Panc1 (cell line): ENCODE results near the gene FSIP1. TPM values are rescaled to one million over a fixed set of nuclear protein-coding genes. Genes with fewer than 3 reads are reported as not detected.

Source experiments
- ATAC-seq: fragments of 200-7000 bp; cut with Tn5 transposase; 2 replicates; pipeline ENCODE4 v1.9.1; 2020; ENCODE audit warnings: mild to moderate bottlenecking, moderate library complexity
- BruUV-seq: library from RNA; stranded (reverse); fragments of 400-500 nt; replicated peaks from 2 replicates; lab custom pipeline; 2021; lab: Mats Ljungman, UMichigan
- CTCF ChIA-PET: fragments of 300-600 bp; sonication (Branson Sonifier 250); formaldehyde crosslinking; loops from one replicate; lab custom pipeline; 2022; ENCODE audit warnings: antibody characterized with exemption; lab: Charles Lee
- POLR2A ChIA-PET: fragments of 300-600 bp; sonication (Branson Sonifier 250); formaldehyde crosslinking; loops from one replicate; lab custom pipeline; 2022; ENCODE audit warnings: antibody characterized with exemption; lab: Charles Lee
- DNase-seq: peaks from one replicate; pipeline ENCODE4 v3.0.0-alpha.2; 2010; ENCODE audit warnings: low read depth, low spot score
- H3K27ac ChIP-seq: 2 replicates; pipeline ENCODE4 v1.5.1; 2011; ENCODE audit warnings: mild to moderate bottlenecking, low read length, inconsistent platforms
- H3K27me3 ChIP-seq: fragments of 200-500 bp; sonication (Bioruptor generic); 2 replicates; pipeline ENCODE4 v1.6.0; 2014; ENCODE audit warnings: low read length, inconsistent platforms; ENCODE audit not compliant: control insufficient read depth, insufficient read depth
- H3K36me3 ChIP-seq: fragments of 200-500 bp; sonication (Bioruptor generic); 2 replicates; pipeline ENCODE4 v1.5.1; 2014; ENCODE audit warnings: inconsistent platforms, mild to moderate bottlenecking, low read length, moderate library complexity; ENCODE audit not compliant: control insufficient read depth, insufficient read depth
- H3K4me1 ChIP-seq: 2 replicates; pipeline ENCODE4 v1.5.1; 2011; ENCODE audit warnings: inconsistent platforms, mild to moderate bottlenecking, low read length, moderate library complexity; ENCODE audit not compliant: control insufficient read depth, insufficient read depth
- H3K4me3 ChIP-seq, 2 experiments: 2 replicates each; pipeline ENCODE4 v1.5.1; 2011 to 2012; ENCODE audit warnings: low read depth in 2 of 2, low read length in 2 of 2, mild to moderate bottlenecking in 2 of 2, inconsistent platforms in 1 of 2, moderate library complexity in 1 of 2
- H3K9me3 ChIP-seq: fragments of 200-500 bp; sonication (Bioruptor generic); 2 replicates; pipeline ENCODE4 v1.5.1; 2014; ENCODE audit warnings: low read depth, mild to moderate bottlenecking, inconsistent platforms, low read length, moderate library complexity; ENCODE audit not compliant: control insufficient read depth, insufficient read depth
- CTCF ChIP-seq: fragments of 450-650 bp; IDR thresholded peaks from 2 replicates; pipeline ENCODE4 v1.5.1; 2017; ENCODE audit warnings: mild to moderate bottlenecking
- POLR2AphosphoS5 ChIP-seq: IDR thresholded peaks from 2 replicates; pipeline ENCODE4 v1.6.1; 2012; ENCODE audit warnings: mild to moderate bottlenecking, low read depth, low read length, moderate library complexity
- REST ChIP-seq, 2 experiments: IDR thresholded peaks; 2 replicates each; pipeline ENCODE4 v1.6.1; 2011 to 2012; ENCODE audit warnings: low read depth in 2 of 2, control low read depth in 1 of 2, low read length in 1 of 2, mild to moderate bottlenecking in 1 of 2, moderate library complexity in 1 of 2; ENCODE audit not compliant: insufficient read depth in 1 of 2
- SIN3A ChIP-seq: IDR thresholded peaks from 2 replicates; pipeline ENCODE4 v1.6.1; 2012; ENCODE audit warnings: low read depth, mild to moderate bottlenecking, low read length, moderate library complexity, borderline replicate concordance; ENCODE audit not compliant: insufficient read depth
- TCF7L2 ChIP-seq: IDR thresholded peaks from 2 replicates; pipeline ENCODE4 v1.6.1; 2011; ENCODE audit warnings: mild to moderate bottlenecking, low read depth, low read length, inconsistent platforms
- in situ Hi-C: cut with HindIII; loops from 2 replicates; pipeline ENCODE4 v1.10.0; 2016; ENCODE audit warnings: low sequenced_read_pairs, low pct_unique_long_range_greater_than_20kb
- intact Hi-C: fragments of 100-400 bp; cut with micrococcal nuclease; formaldehyde crosslinking; loops from one replicate; pipeline ENCODE4 v1.10.0; 2022; ENCODE audit not compliant: unreplicated experiment
- total RNA-seq: library from RNA; stranded (reverse); gene quantifications from one replicate; pipeline ENCODE4 v1.2.1, GENCODE V29; 2021; ENCODE audit not compliant: unreplicated experiment

Gene FSIP1
- total RNA-seq, 1 experiment from 2014 or later, result 1.4 TPM

GRCh38 chr15:39657668-39658067 is 125.0 kb downstream of the FSIP1 start:
- Histone ChIP-seq H3K36me3 (no peaks in the 10 kb centered on the region), H3K4me1 (no peaks in the 10 kb centered on the region), H3K27ac (no peak overlapping the region), H3K9me3 (0 out of 2 replicates have a peak, but pooled peaks cover 3% of the 10 kb centered on the region), H3K27me3 (no peaks in the 10 kb centered on the region), H3K4me3 (no peak overlapping the region)
- intact Hi-C loops (loop anchor here (10.0 kb wide), 1 partner anchor 57 kb away; no protein-coding TSS in a partner anchor), in situ Hi-C loops (no loop called here)
- ChIA-PET POLR2A (no interaction called here), CTCF (no interaction called here)
- DNase-seq (no peak), ATAC-seq (no peak)
- no TSS peak for BruUV-seq
- TF ChIP-seq POLR2AphosphoS5, result no peak
- no peak for TF ChIP-seq SIN3A
- TF ChIP-seq CTCF, result no peak
- no peak for TF ChIP-seq REST (IDR thresholded peaks at IDR 0.05; ENCODE audit: insufficient read depth in 1 of 2, low read depth in 2 of 2, low read length in 1 of 2)
- no peak for TF ChIP-seq TCF7L2

- in situ Hi-C loops, result no loop called here
Observed at GRCh38 chr15:39657181-39657580, 125.5 kb downstream of the FSIP1 start.

More at GRCh38 chr15:39657181-39657580, 125.5 kb downstream of the FSIP1 start:
- CTCF ChIA-PET, result no interaction called here
- intact Hi-C loops, result loop anchor here (10.0 kb wide), 1 partner anchor 58 kb away; no protein-coding TSS in a partner anchor
- ATAC-seq, result no peak
- POLR2A ChIA-PET, result no interaction called here
- DNase-seq, result no peak
- TF ChIP-seq TCF7L2 (no peak), CTCF (no peak), REST (IDR thresholded peaks at IDR 0.05; ENCODE audit: insufficient read depth in 1 of 2, low read depth in 2 of 2, low read length in 1 of 2) (no peak), POLR2AphosphoS5 (no peak), SIN3A (no peak)
- no peaks in the 10 kb centered on the region for H3K4me1 ChIP-seq
- H3K27me3 ChIP-seq, result no peaks in the 10 kb centered on the region
- 0 out of 2 replicates have a peak, but pooled peaks cover 3% of the 10 kb centered on the region for H3K9me3 ChIP-seq
- no peak overlapping the region for H3K4me3 ChIP-seq
- BruUV-seq, result no TSS peak
- H3K27ac ChIP-seq, result no peak overlapping the region
- H3K36me3 ChIP-seq, result no peaks in the 10 kb centered on the region
